HepG2 (cell line): Measurements from ENCODE around the gene TDRD9. TPM values are rescaled to one million over a fixed set of nuclear protein-coding genes. Genes with fewer than 3 reads are reported as not detected.

ENCODE experiments used
- ARID5B ChIP-seq: IDR thresholded peaks from 2 replicates; pipeline ENCODE4 v1.4.0; 2020; ENCODE audit warnings: mild to moderate bottlenecking, missing genetic modification reagents
- CREM ChIP-seq, 2 experiments: sonication (generic) in 1 of 2; formaldehyde crosslinking in 1 of 2; IDR thresholded peaks; 2 replicates each; pipeline versions ENCODE4 v1.4.0 to v1.6.1; 2016 to 2020; ENCODE audit warnings: antibody characterized with exemption in 1 of 2, mild to moderate bottlenecking in 1 of 2, missing genetic modification reagents in 1 of 2
- FOXP1 ChIP-seq, 2 experiments: fragments of 450-650 bp in 1 of 2; IDR thresholded peaks; 2 replicates each; pipeline ENCODE4 v1.6.1; 2017 to 2018; ENCODE audit warnings: antibody characterized with exemption in 1 of 2
- GFI1 ChIP-seq: sonication (generic); formaldehyde crosslinking; IDR thresholded peaks from 2 replicates; pipeline ENCODE4 v1.5.0; 2020; ENCODE audit warnings: missing genetic modification reagents, mild to moderate bottlenecking, borderline replicate concordance
- MYPOP ChIP-seq: sonication (generic); formaldehyde crosslinking; IDR thresholded peaks from 2 replicates; pipeline ENCODE4 v1.8.1; 2023; ENCODE audit warnings: mild to moderate bottlenecking, moderate library complexity, missing genetic modification reagents
- ZNF609 ChIP-seq: sonication (generic); formaldehyde crosslinking; IDR thresholded peaks from 2 replicates; pipeline ENCODE4 v1.4.0; 2020; ENCODE audit warnings: mild to moderate bottlenecking, missing genetic modification reagents, borderline replicate concordance
- ZNF83 ChIP-seq: sonication (generic); formaldehyde crosslinking; IDR thresholded peaks from 2 replicates; pipeline ENCODE4 v1.4.0; 2020; ENCODE audit warnings: missing genetic modification reagents, mild to moderate bottlenecking, borderline replicate concordance
- polyA plus RNA-seq, 8 experiments: library from polyadenylated mRNA; depleted of rRNA in 3 of 8; stranded (reverse) in 7 of 8; unstranded in 1 of 8; fragments of >200 nt; fragmentation: Illumina TruSeq in 4 of 8; extraction: Trizol in 4 of 8; gene quantifications; 2 replicates each; pipeline versions ENCODE4 v1.2.1 to v1.2.3, GENCODE V29; 2011 to 2016; ENCODE audit warnings: low read depth in 4 of 8, missing spikeins in 1 of 8, mixed read lengths in 1 of 8; ENCODE audit not compliant: insufficient read depth in 1 of 8
- total RNA-seq, 5 experiments: library from RNA; depleted of rRNA; stranded (reverse); fragments of >200 nt; fragmentation: Illumina TruSeq; extraction: Trizol; gene quantifications; 2 replicates each; pipeline ENCODE4 v1.2.3, GENCODE V29; 2016; ENCODE audit warnings: low read depth in 1 of 5

The TDRD9 gene
- total and polyA plus RNA-seq, 2 of the 13 experiments (the other 11 are each of a cell fraction or from before 2014, with no cell fraction given) = not detected

GRCh38 chr14:104101086-104101621, 172.9 kb downstream of the TDRD9 start (continued):
- TF ChIP-seq ZNF609 (CRISPR knock-in tag) (no peak), FOXP1 (IDR thresholded peaks at IDR 0.05) (no peak), FOXP1 (CRISPR knock-in tag; IDR thresholded peaks at IDR 0.05) (no peak), GFI1 (CRISPR knock-in tag) (no peak), ARID5B (CRISPR knock-in tag) (no peak), ZNF83 (CRISPR knock-in tag) (no peak), MYPOP (CRISPR knock-in tag) (no peak), CREM (IDR thresholded peaks at IDR 0.05) (no peak), CREM (CRISPR knock-in tag; IDR thresholded peaks at IDR 0.05) (no peak)
- TF ChIP-seq, all 625 proteins: peak for 0
